Activated CD4-positive, alpha-beta T cell treated with anti-CD3 and anti-CD28 coated beads for 48 hours (primary cell): Measurements from ENCODE around the gene PNLDC1.

Experiments used
- DNase-seq: peaks from one replicate; pipeline ENCODE4 v3.0.0-alpha.2; 2020

The PNLDC1 gene, protein sequence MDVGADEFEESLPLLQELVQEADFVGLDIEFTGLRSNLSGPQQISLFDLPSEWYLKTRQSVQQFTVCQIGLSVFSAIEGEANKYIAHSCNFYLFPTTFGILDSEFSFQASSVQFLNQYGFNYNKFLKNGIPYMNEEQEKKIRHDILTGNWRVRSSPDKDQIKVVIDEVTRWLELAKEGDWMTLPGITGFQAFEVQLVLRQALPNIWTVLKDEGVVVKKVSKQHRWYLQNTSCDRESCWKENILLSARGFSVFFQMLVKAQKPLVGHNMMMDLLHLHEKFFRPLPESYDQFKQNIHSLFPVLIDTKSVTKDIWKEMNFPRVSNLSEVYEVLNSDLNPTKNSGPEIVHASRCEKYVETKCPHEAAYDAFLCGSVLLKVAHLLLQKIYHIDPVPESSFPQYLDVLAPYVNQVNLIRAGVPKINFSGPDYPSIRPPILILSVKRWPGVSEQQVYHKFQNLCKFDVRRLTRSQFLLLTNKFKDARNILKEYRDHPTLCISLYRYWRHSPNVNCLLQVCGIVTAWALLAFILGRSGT

DNA sequence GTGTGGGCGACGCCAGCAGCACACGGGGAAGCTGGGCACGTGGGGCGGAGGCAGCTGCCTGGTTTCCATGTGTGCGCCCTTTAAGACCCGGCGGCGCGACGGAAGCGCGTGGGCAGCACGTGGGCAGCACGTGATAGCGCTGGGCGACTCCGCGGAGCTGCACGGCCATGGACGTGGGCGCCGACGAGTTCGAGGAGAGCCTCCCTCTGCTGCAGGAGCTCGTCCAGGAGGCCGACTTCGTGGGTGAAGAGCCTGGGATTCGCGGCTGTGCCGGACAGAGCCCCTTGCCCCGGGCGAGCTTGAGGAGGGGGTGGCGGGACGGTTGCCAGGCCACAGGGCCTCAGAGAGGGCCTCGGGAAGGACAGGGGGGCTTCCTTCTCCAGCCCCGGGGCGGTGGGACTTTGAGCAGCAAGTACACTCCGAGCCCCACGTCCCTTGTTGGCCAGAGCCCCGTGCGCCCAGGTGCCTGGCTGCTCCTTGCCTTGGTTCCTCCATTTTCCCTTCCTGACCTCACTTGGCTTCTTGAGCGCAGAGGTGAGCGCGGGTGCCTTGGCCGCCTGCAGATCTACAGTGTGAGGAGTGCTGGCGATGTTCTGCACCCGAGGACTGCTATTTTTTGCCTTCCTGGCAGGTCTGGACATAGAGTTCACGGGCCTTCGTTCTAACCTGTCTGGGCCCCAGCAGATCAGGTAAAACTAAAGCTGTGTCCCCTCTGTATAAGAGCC is at the start of gene PNLDC1:
PNLDC1 (plus strand) TSS at position 136 of the 725 bp plus-strand sequence; CDS start at position 168, 32 bp downstream.
- DNase-seq = no peak

DNA sequence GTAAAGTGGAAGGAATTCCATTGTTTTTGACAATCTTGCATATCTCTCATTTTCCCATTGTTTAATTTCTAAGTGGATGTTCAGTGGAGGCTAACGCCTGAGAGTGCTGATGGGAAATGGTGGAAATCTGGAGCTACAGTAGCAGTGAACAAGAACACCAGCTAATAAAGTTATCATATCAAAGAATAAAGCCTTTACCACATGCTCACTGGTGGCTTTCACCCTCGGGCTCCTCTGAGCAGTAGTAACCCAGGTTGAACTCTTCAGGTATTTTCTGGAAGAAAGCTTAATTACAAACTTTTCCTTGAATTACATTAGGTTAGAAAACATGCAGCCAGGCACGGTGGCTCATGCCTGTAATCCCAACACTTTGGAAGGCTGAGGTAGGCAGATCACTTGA is 48.6 kb upstream of the PNLDC1 start:
- DNase-seq = no peak

DNA sequence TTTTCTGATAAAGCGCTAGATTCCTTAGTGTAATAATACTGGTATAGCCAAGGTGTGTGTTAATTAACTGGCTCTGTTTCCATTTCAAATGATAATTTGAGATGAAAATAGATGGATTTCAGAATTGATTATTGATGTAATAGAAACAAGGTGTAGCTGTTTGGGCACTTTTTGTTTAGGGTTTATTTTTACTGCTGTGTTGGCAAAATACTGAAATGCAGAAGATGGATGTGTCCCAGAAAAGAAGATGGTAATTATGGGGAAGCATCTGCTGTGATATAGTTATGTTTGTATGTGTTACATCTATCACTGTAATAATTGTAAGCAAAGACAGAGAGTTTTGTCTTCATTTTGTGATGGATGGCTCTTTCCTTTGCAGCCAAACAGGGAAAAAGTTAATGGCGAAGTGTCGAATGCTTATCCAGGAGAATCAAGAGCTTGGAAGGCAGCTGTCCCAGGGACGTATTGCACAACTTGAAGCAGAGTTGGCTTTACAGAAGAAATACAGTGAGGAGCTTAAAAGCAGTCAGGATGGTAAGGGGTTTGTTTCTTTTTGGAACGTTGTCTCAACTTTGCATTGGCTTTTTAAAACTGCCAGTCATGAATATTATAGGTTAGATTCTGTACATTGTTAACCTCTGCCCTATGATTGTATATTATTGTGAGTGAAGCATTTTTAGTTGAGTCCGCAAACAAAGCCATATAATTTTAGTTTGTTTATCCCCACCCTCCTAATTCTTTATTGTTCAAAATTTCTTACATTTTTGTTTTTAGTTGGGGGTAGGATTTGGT is 46.8 kb upstream of the PNLDC1 start:
- no peak for DNase-seq

- no peak for DNase-seq
These were observed 45.7 kb upstream of the PNLDC1 start for GRCh38 chr6:159754401-159754800.

GRCh38 chr6:159754959-159755914 is 44.8 kb upstream of the PNLDC1 start:
- DNase-seq = no peak

DNA sequence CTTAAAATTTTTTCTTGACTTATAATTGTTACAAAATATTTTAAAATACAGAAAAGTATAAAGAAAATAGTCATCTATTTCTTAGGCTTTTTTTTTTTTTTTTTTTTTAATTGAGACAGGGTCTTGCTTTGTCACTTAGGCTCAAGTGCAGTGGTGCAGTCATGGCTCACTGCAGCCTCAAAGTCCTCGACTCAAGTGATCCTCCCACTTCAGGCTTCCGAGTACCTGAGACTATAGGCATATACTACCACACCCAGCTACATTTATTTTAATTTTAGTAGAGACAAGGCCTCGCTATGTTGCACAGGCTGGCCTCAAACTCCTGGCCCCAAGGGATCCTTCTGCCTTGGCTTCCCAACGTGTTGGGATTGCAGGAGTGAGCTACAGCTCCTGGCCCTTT is 43.6 kb upstream of the PNLDC1 start:
- DNase-seq = no peak

DNA sequence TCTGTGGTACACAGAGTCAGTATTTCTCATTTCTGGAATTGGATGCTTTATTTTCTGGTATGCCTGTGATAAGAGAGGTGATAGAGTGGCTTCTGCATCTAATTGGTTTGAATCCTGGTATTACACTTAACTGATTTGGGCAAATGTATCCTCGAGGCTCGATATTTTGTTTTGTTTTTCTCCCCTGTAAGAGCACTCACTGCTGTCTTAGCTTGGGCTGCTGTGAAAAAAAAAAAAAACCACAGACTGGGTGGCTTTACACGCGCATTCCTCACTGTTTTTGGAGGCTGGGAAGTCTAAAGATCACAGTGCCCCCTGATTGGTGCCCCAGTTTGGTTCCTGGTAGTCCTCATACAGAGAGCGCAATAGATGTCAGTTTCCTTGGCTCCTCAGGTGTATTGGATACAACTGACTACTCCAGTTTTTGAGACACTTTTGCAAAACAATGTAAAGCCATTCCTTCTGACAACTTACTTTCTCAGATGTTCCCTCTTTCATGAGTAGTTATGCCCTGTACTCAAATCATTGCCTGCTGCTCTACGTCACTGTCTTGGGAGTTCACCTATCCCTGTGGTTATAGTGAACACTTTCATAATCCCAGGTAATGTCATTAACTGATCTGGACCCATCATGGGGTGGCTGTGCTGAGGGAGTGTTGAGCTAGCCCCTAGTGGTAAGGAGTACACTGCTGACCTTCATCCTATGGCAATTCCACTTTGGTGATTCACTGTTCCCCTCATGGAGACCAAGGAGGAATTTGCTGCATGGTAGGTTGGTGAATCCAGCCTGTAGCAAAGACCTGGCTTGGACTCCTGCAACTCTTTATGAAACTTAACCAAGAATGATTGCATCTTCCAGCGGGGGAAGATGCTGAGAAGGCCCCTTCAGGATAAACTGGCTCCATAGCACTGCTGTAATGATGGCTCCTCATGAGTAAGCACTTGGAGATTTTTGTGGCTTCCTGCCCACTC is 41.8 kb upstream of the PNLDC1 start:
- DNase-seq = no peak

- DNase-seq = no peak
These were observed 40.4 kb upstream of the PNLDC1 start for GRCh38 chr6:159759645-159760044.

- no peak for DNase-seq
These were observed 39.4 kb upstream of the PNLDC1 start for GRCh38 chr6:159760602-159761057.

DNA sequence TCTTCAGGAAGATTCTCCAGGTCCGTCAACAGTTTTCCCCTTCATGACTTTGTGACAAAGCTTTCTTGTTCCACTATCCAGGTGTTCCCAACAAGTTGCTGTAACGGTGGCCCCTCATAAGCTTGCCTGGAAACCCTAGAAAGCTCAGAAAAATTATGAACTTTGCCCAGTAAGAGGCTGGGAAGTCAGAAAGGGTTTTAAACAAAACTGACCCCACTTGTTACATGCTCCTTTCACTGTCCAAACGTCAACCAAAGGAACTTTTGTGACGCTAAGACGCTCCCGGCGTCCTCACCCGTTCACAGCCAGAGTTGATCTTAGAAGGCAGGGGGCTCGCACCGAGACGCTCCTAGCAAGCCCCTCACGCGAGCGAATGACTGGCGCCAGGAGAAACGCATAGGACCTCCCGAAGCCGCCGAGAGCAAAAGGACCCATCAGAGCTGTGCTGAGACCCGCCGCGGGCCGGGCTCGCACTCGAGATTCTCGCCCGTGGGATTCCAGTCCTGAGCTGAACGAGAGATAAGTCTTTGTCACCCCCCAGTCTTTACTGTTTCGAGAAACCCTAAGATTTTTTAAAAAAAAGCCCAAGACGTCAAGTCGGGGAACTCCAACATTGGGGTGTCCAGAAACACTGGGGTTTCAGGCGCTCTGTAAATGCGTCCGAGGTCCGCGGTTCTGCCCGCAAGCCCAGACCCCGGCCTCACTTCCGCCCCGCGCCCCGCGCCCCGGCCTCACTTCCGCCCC is 38.8 kb upstream of the PNLDC1 start:
- peak; percentile 36 for DNase-seq

DNA sequence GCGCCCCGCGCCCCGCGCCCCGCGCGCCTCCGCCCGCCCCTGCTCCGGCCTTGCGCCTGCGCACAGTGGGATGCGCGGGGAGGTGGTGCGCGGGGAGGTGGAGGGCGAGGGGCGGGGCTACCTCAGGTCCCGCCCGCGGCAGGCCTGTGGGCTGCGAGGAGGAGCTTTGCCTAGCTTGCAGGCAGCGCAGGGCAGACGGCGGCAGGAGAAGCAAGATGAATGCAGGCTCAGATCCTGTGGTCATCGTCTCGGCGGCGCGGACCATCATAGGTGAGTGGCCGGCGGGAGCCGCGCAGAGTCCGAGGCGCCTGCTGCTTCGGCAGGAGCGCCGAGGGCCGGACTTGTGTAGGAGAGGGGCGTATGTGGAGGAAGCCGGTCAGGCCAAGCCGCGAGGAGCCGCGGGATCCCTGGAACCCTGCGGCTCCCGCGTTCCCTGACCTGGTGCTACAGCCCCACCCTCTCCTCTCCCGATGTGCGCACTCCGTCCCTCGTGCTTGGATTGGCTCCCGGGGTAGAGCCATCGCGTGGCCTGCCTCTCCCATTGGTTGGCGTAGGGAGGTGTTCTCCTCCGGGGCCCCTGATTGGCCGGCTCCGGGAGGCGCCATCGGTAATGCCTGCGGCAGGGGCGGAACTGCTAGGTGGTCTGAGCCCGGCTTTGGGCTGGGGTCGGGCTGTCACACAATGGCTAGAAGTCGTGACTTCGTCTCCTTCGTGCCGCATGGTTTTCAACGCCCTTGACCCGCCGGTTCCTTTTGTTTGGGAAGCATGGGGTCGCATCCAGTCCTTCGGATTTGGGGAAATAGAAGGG is 38.0 kb upstream of the PNLDC1 start, which contains the start of gene ACAT2:
ACAT2 (plus strand) TSS at position 173 of the 808 bp plus-strand sequence; CDS start at position 216, 43 bp downstream.
- DNase-seq = peak; percentile 95

GRCh38 chr6:159762681-159763293 is 37.3 kb upstream of the PNLDC1 start:
- DNase-seq = peak; percentile 24

DNA sequence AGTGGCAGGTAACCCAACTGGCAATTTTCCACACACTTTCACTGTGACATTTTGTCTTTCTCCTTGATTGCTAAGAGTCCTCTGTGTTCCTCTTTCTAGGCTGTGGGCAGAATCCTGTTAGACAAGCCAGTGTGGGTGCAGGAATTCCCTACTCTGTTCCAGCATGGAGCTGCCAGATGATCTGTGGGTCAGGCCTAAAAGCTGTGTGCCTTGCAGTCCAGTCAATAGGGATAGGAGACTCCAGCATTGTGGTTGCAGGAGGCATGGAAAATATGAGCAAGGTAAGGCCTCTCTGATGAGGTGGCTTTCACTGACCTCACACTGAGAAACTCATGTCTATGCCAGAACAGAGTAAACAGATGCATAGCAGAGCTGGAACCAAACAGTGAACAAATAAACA is 33.2 kb upstream of the PNLDC1 start:
- DNase-seq = no peak

GRCh38 chr6:159769470-159769869 is 30.6 kb upstream of the PNLDC1 start:
- DNase-seq = no peak

GRCh38 chr6:159772196-159772595 is 27.9 kb upstream of the PNLDC1 start:
- DNase-seq = no peak

GRCh38 chr6:159777240-159777904 is 22.7 kb upstream of the PNLDC1 start:
- no peak for DNase-seq

DNA sequence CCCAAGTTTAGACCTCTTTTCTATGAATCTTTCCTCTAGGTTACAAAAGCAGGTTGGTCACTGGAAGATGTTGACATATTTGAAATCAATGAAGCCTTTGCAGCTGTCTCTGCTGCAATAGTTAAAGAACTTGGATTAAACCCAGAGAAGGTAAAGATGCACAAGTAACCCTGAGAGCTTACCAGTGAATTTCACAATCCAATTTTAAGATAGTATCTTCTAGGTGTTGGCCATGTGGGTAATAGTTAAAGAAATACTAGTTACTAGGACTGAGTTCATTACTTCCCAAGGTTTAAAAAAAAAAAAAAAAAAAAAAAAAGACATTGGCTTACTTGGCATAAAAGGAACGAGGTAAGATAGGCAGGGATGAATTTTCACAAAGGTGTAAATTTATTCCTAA is 21.9 kb upstream of the PNLDC1 start:
- no peak for DNase-seq
